ENCODE measurements around the gene STK11.

GRCh38 chr19:1245494-1246264, 40.1 kb downstream of the STK11 start:
- TF ChIP-seq POLR2A (IDR thresholded peaks at IDR 0.05) (no peak), CTCF (IDR thresholded peaks at IDR 0.05) (no peak)
